Neuronal stem cell (in vitro differentiated cells): ENCODE results near the gene GDPD5.
A peak's percentile ranks its signal among the peaks of the same experiment; 100 is the strongest.

Source experiments
- DNase-seq: peaks from one replicate; pipeline ENCODE4 v3.0.0-alpha.2; 2013; ENCODE audit warnings: low spot score
- H2AFZ ChIP-seq: one replicate; pipeline ENCODE4 v1.6.1; 2013; ENCODE audit warnings: mild to moderate bottlenecking, low read length, inconsistent platforms
- H2AK5ac ChIP-seq: 2 replicates; pipeline ENCODE4 v1.6.1; 2013; ENCODE audit warnings: low read depth, mild to moderate bottlenecking, inconsistent platforms, low read length, moderate library complexity, mixed read lengths
- H2BK120ac ChIP-seq: 2 replicates; pipeline ENCODE4 v1.6.1; 2013; ENCODE audit warnings: low read depth, mild to moderate bottlenecking, inconsistent platforms, low read length, moderate library complexity, mixed read lengths
- H2BK12ac ChIP-seq: one replicate; pipeline ENCODE4 v1.6.1; 2013; ENCODE audit warnings: low read length, inconsistent platforms
- H2BK15ac ChIP-seq: 2 replicates; pipeline ENCODE4 v1.6.1; 2013; ENCODE audit warnings: mild to moderate bottlenecking, low read length, inconsistent platforms, mixed read lengths
- H2BK5ac ChIP-seq: one replicate; pipeline ENCODE4 v1.6.1; 2013; ENCODE audit warnings: inconsistent platforms, mild to moderate bottlenecking, low read length, moderate library complexity
- H3K14ac ChIP-seq: one replicate; pipeline ENCODE4 v1.6.1; 2013; ENCODE audit warnings: low read length, inconsistent platforms
- H3K18ac ChIP-seq: 2 replicates; pipeline ENCODE4 v1.6.1; 2013; ENCODE audit warnings: low read length, inconsistent platforms
- H3K23ac ChIP-seq: 2 replicates; pipeline ENCODE4 v1.6.1; 2013; ENCODE audit warnings: low read depth, mild to moderate bottlenecking, mixed read lengths, low read length, inconsistent platforms; ENCODE audit not compliant: poor library complexity
- H3K27ac ChIP-seq: replicated peaks from 3 replicates; pipeline ENCODE4 v1.5.1; 2013; ENCODE audit warnings: low read length, inconsistent platforms
- H3K27me3 ChIP-seq, 3 experiments: 2 replicates each; pipeline ENCODE4 v1.6.1; 2013; ENCODE audit warnings: low read length in 3 of 3, mild to moderate bottlenecking in 2 of 3, inconsistent platforms in 1 of 3, low read depth in 1 of 3, mixed read lengths in 1 of 3, moderate library complexity in 1 of 3; ENCODE audit not compliant: control insufficient read depth in 3 of 3, insufficient read depth in 3 of 3
- H3K36me3 ChIP-seq, 2 donors: replicated peaks in 1 of 2; 2 replicates each; pipeline ENCODE4 v1.6.1; 2013; ENCODE audit warnings: low read length in 2 of 2; ENCODE audit not compliant: control insufficient read depth in 2 of 2, insufficient read depth in 2 of 2
- H3K4ac ChIP-seq: 2 replicates; pipeline ENCODE4 v1.6.1; 2013; ENCODE audit warnings: inconsistent platforms, mild to moderate bottlenecking, low read length, moderate library complexity
- H3K4me1 ChIP-seq, 2 donors: 1 replicate in 1 of 2; 2 replicates in 1 of 2; pipeline ENCODE4 v1.6.1; 2013; ENCODE audit warnings: low read length in 2 of 2, low read depth in 1 of 2; ENCODE audit not compliant: control insufficient read depth in 2 of 2, insufficient read depth in 1 of 2
- H3K4me2 ChIP-seq: one replicate; pipeline ENCODE4 v1.6.1; 2013; ENCODE audit warnings: mild to moderate bottlenecking, low read length, inconsistent platforms; ENCODE audit not compliant: insufficient read depth, poor library complexity, severe bottlenecking
- H3K4me3 ChIP-seq, 2 donors: 2 replicates each; pipeline ENCODE4 v1.5.1; 2013; ENCODE audit warnings: low read length in 2 of 2, mild to moderate bottlenecking in 2 of 2, inconsistent platforms in 1 of 2, moderate library complexity in 1 of 2
- H3K79me1 ChIP-seq: one replicate; pipeline ENCODE4 v1.6.1; 2013; ENCODE audit warnings: low read depth, mild to moderate bottlenecking, inconsistent platforms, low read length, moderate library complexity
- H3K9ac ChIP-seq: one replicate; pipeline ENCODE4 v1.6.1; 2013; ENCODE audit warnings: mild to moderate bottlenecking, low read depth, low read length, inconsistent platforms; ENCODE audit not compliant: poor library complexity
- H3K9me3 ChIP-seq, 2 donors: replicated peaks in 1 of 2; 2 replicates each; pipeline versions ENCODE3 to v1.6.1; 2013; ENCODE audit warnings: low read length in 2 of 2, mild to moderate bottlenecking in 2 of 2, inconsistent platforms in 1 of 2, low read depth in 1 of 2, mixed read lengths in 1 of 2, moderate library complexity in 1 of 2; ENCODE audit not compliant: control insufficient read depth in 2 of 2, insufficient read depth in 1 of 2
- H4K8ac ChIP-seq: one replicate; pipeline ENCODE4 v1.6.1; 2013; ENCODE audit warnings: low read depth, mild to moderate bottlenecking, inconsistent platforms, low read length, moderate library complexity
- H4K91ac ChIP-seq: one replicate; pipeline ENCODE4 v1.6.1; 2013; ENCODE audit warnings: low read length, low read depth, mild to moderate bottlenecking, inconsistent platforms; ENCODE audit not compliant: poor library complexity
- WGBS, 2 donors: extraction: QIAGEN DNeasy Blood & Tissue Kit; methylation state at CpG; one replicate each; pipeline ENCODE4 v1.1.7; 2013; ENCODE audit warnings: missing lambda C conversion rate in 2 of 2, mixed read lengths in 1 of 2; ENCODE audit not compliant: insufficient read length in 2 of 2, insufficient replicate concordance in 1 of 2; ENCODE audit errors: extremely low coverage in 2 of 2; 5-methylcytosine and 5-hydroxymethylcytosine counted together

GDPD5 gene

DNA sequence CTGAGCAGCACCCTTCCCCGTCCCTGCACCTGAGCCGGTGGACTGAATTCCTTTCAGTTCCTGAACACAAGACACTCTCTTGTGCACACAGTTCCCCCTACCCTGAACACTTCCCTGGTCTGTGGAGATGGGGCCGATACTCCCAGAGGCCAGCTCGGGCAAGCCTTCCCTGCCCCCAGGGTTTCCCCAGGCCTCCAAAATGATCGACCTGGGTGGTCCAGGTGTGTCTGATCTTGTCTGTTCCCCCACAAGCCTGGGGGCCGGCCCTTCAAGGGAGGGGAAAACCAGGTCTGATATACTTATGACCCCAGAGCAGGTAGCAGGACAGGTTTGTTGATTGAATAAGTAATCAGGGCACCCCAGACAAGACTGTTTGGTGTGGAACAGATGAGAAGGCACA, 52.1 kb downstream of the GDPD5 start:
- H3K4me2 ChIP-seq: no peak overlapping the region
- H3K27ac ChIP-seq: no peak overlapping the region
- H3K79me1 ChIP-seq: no peaks in the 10 kb centered on the region
- H2BK12ac ChIP-seq: no peak overlapping the region
- H2BK120ac ChIP-seq: no peak overlapping the region
- no peak overlapping the region for H3K23ac ChIP-seq
- H2BK5ac ChIP-seq: peak overlapping the region; percentile 43
- H3K27me3 ChIP-seq: peaks cover 0 to 23% (median 0%) of the 10 kb centered on the region in 3 experiments
- H3K4me1 ChIP-seq: peaks cover 10 to 34% of the 10 kb centered on the region in 2 donors
- H2AFZ ChIP-seq: no peak overlapping the region
- H3K4me3 ChIP-seq: no peak overlapping the region
- no peak for DNase-seq
- H3K36me3 ChIP-seq: no peaks in the 10 kb centered on the region
- peak overlapping the region; percentile 58 for H2AK5ac ChIP-seq
- no peak overlapping the region for H3K4ac ChIP-seq
- no peak overlapping the region for H4K91ac ChIP-seq
- no peak overlapping the region for H3K9ac ChIP-seq
- no peak overlapping the region for H3K18ac ChIP-seq
- WGBS, 2 donors: no CpG with 5 or more reads among the region's 6 CpGs
- H3K9me3 ChIP-seq: no peaks in the 10 kb centered on the region
- no peak overlapping the region for H3K14ac ChIP-seq
- no peak overlapping the region for H4K8ac ChIP-seq
- H2BK15ac ChIP-seq: peak overlapping the region; percentile 32

DNA sequence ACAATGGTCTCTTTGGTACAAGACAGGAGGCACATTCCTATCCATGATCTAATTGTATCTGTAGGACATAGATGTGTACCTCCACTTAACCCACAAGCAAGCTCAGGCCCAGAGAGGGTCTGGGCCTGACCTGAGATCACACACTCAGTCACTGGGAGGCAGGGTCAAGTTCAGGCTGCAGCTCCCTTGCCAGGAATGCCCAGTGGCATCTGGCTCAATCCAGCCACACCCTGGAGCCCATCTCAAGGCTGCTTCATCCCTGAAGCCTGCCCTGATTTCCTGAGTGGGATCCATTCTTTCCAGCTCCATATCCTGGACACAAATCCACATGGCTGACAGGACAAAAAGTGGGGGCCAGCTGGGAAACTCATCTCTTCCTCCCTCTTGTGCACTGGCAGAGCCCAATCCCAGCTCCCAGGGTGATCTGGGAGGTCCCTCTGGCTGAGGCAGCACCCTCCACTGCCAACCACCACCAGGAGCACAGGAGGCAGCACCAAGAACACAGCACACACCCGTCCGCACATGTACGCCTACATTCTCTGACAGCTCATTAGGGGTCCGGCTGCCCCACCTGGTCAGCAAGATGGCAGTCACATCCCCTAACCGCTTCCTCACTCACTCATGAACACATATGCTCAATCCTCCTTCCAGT, 53.5 kb downstream of the GDPD5 start:
- no peak overlapping the region for H3K9ac ChIP-seq
- H3K4me1 ChIP-seq: peaks cover 18 to 47% of the 10 kb centered on the region in 2 donors
- no peak overlapping the region for H2AK5ac ChIP-seq
- no peaks in the 10 kb centered on the region for H3K79me1 ChIP-seq
- no peak overlapping the region for H3K4ac ChIP-seq
- no peak overlapping the region for H3K23ac ChIP-seq
- H2BK120ac ChIP-seq: no peak overlapping the region
- H2BK15ac ChIP-seq: no peak overlapping the region
- no peak overlapping the region for H3K14ac ChIP-seq
- peaks cover 0 to 23% (median 0%) of the 10 kb centered on the region in 3 experiments for H3K27me3 ChIP-seq
- no peak overlapping the region for H4K91ac ChIP-seq
- DNase-seq: no peak
- no peak overlapping the region for H2BK5ac ChIP-seq
- no peak overlapping the region for H3K27ac ChIP-seq
- no peak overlapping the region for H2AFZ ChIP-seq
- no peak overlapping the region for H3K4me3 ChIP-seq
- H3K36me3 ChIP-seq: no peaks in the 10 kb centered on the region
- H2BK12ac ChIP-seq: no peak overlapping the region
- no peak overlapping the region for H3K4me2 ChIP-seq
- peak overlapping the region; percentile 21 for H3K18ac ChIP-seq
- no peak overlapping the region for H4K8ac ChIP-seq
- no peaks in the 10 kb centered on the region for H3K9me3 ChIP-seq
- no CpG with 5 or more reads among the region's 5 CpGs for WGBS, 2 donors

DNA sequence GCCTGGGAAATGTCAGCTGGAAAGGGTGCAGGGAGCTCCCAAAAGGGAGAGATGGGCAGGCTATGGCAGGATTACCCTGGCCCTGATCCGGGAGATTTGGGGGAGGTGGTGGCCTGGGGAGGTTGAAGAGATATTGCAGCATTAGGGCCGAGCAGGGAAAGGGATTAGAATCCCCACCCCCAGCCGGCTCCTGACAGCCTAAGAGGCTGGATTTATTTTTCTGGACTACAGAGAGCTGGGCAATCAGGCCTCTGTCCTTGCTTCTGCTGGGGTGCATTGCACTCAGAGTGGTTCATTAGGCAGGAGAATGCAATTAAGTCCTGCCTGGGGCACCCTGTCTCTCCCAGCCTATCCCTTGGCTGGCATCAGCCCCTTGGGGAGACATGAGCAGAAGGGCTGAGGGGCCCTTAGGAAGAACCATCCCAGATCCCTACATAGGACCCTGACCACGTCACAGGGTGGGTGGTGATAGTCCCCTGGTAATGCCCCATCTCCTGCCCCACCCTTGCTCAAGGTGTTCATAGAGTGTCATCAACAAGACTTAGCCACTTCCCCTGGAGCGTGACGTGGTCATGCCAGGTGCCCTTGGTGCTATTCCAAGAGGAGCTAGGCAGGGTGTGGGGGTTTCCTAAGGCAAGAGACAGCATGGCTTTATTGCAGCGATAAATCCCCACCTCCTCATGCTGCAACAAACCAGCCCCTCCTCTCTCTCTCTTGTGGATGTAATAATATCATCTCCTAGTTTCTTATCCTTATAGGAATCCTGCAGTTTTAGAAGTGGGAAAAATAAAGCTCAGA, 54.4 kb downstream of the GDPD5 start:
- Histone ChIP-seq H3K36me3 (no peaks in the 10 kb centered on the region), H3K4ac (no peak overlapping the region), H2BK15ac (no peak overlapping the region), H3K79me1 (no peaks in the 10 kb centered on the region), H4K91ac (no peak overlapping the region), H2AFZ (no peak overlapping the region), H3K9ac (no peak overlapping the region), H3K18ac (peak overlapping the region; percentile 68), H4K8ac (no peak overlapping the region), H2BK12ac (no peak overlapping the region), H3K9me3 (no peaks in the 10 kb centered on the region), H3K27me3 (peaks cover 0 to 23% (median 0%) of the 10 kb centered on the region in 3 experiments), H3K4me2 (no peak overlapping the region), H2BK120ac (no peak overlapping the region), H3K27ac (no peak overlapping the region), H3K4me1 (peaks cover 16 to 46% of the 10 kb centered on the region in 2 donors), H2AK5ac (no peak overlapping the region), H2BK5ac (no peak overlapping the region), H3K14ac (no peak overlapping the region), H3K23ac (no peak overlapping the region), H3K4me3 (peak overlapping the region in 1 of 2 donors; percentile 39)
- no peak for DNase-seq
- no CpG with 5 or more reads among the region's 7 CpGs for WGBS, 2 donors

DNA sequence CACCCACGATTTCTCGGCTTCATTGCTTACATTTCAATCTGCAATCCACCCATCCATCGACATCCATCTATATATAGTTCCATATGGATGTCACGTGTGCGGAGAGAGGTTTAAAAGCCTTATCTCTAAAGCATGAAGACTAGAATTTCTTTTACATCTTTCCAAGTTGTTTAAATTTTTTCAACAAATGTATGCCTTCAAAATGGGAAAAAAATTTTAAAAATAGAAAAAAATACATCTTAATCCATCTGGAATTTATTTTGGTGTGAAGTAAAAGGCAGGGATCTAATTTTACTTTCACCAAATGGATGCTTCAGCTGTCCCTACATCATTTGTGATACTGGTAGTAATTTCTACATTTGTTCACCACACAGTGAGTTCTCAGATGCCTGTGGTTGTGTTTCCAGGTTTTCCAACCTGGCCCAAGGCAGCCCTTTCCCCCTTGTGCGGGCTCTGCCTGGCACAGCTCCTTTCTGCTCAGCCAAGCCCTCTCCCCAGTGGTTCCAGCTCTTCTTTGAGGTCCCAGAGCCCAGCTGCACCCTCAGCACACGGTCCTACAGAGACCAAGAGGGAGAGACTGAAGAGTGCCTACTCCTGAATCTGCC, 55.2 kb downstream of the GDPD5 start:
- H2BK12ac ChIP-seq: no peak overlapping the region
- H4K8ac ChIP-seq: no peak overlapping the region
- WGBS, 2 donors: no CpG with 5 or more reads among the region's 7 CpGs
- no peak overlapping the region for H4K91ac ChIP-seq
- no peak overlapping the region for H2AFZ ChIP-seq
- no peak overlapping the region for H3K4me2 ChIP-seq
- no peak overlapping the region for H2BK5ac ChIP-seq
- no peak overlapping the region for H2BK120ac ChIP-seq
- H3K4me3 ChIP-seq: no peak overlapping the region
- H3K23ac ChIP-seq: no peak overlapping the region
- peak overlapping the region; percentile 49 for H3K18ac ChIP-seq
- no peak overlapping the region for H3K27ac ChIP-seq
- H2BK15ac ChIP-seq: no peak overlapping the region
- no peaks in the 10 kb centered on the region for H3K9me3 ChIP-seq
- H2AK5ac ChIP-seq: peak overlapping the region; percentile 1
- no peak overlapping the region for H3K14ac ChIP-seq
- no peak overlapping the region for H3K9ac ChIP-seq
- no peak for DNase-seq
- H3K4ac ChIP-seq: no peak overlapping the region
- no peaks in the 10 kb centered on the region for H3K79me1 ChIP-seq
- H3K4me1 ChIP-seq: peaks cover 21 to 48% of the 10 kb centered on the region in 2 donors
- H3K36me3 ChIP-seq: no peaks in the 10 kb centered on the region
- peaks cover 0 to 23% (median 0%) of the 10 kb centered on the region in 3 experiments for H3K27me3 ChIP-seq
